Kidney (tissue), 14 donors: ENCODE measurements around the gene NT5DC3. TPM values are rescaled to one million over a fixed set of nuclear protein-coding genes. Genes with fewer than 3 reads are reported as not detected.

Experiments
- DNase-seq, 5 donors: peaks; one replicate each; pipeline ENCODE4 v3.0.0-alpha.2; 2013 to 2020
- FAIRE-seq: peaks from 2 replicates; lab custom pipeline; 2012; peaks lifted over from hg19 to GRCh38; lab: Jason Lieb, UNC
- H3K27ac ChIP-seq, 2 donors: one replicate each; pipeline ENCODE4 v1.7.0; 2013; ENCODE audit warnings: low read depth in 2 of 2, low read length in 2 of 2, inconsistent platforms in 1 of 2
- H3K27me3 ChIP-seq: one replicate; pipeline ENCODE4 v1.7.1; 2013; ENCODE audit warnings: low read length, inconsistent platforms; ENCODE audit not compliant: control insufficient read depth, insufficient read depth
- H3K36me3 ChIP-seq, 3 donors: one replicate each; pipeline versions ENCODE4 v1.7.0 to v1.7.1; 2013; ENCODE audit warnings: low read length in 3 of 3, control low read depth in 1 of 3, inconsistent platforms in 1 of 3; ENCODE audit not compliant: insufficient read depth in 3 of 3, control insufficient read depth in 2 of 3
- H3K4me1 ChIP-seq, 3 donors: one replicate each; pipeline versions ENCODE4 v1.7.0 to v1.7.1; 2013; ENCODE audit warnings: low read length in 3 of 3, inconsistent platforms in 1 of 3, low read depth in 1 of 3; ENCODE audit not compliant: control insufficient read depth in 2 of 3, insufficient read depth in 2 of 3
- H3K4me3 ChIP-seq, 3 donors: one replicate each; pipeline versions ENCODE4 v1.7.0 to v1.8.1; 2013; ENCODE audit warnings: low read length in 3 of 3, control low read depth in 1 of 3, inconsistent platforms in 1 of 3
- H3K9ac ChIP-seq, 3 donors: one replicate each; pipeline versions ENCODE4 v1.7.0 to v1.7.1; 2013; ENCODE audit warnings: low read length in 3 of 3, control low read depth in 1 of 3, inconsistent platforms in 1 of 3
- H3K9me3 ChIP-seq, 3 donors: one replicate each; pipeline versions ENCODE4 v1.7.0 to v1.7.1; 2013; ENCODE audit warnings: low read length in 3 of 3, control low read depth in 1 of 3, inconsistent platforms in 1 of 3; ENCODE audit not compliant: control insufficient read depth in 2 of 3, insufficient read depth in 1 of 3
- CTCF ChIP-seq: IDR thresholded peaks from 3 replicates; pipeline ENCODE4 v1.5.1; 2012; ENCODE audit warnings: mild to moderate bottlenecking, moderate library complexity, borderline replicate concordance; ENCODE audit not compliant: insufficient read depth; ENCODE audit errors: extremely low read depth
- intact Hi-C: fragments of 100-400 bp; cut with DNase I; formaldehyde crosslinking; loops from one replicate; pipeline ENCODE4 v1.11.1; 2022
- polyA plus RNA-seq: library from polyadenylated mRNA; stranded (reverse); fragments of 350-450 nt; fragmentation: Illumina TruSeq; extraction: RNeasy Lipid Tissue Mini Kit (QIAGEN cat#74804); gene quantifications from one replicate; pipeline ENCODE4 v1.2.3, GENCODE V29; 2014; ENCODE audit warnings: low read depth, low replicate concordance; ENCODE audit not compliant: insufficient read depth
- total RNA-seq: library from RNA; stranded (reverse); fragmentation: NEBNext Ultra II Directional; extraction: Animal tissue kit (Norgen Biotek cat#: 25700); gene quantifications from one replicate; pipeline ENCODE4 v1.2.1, GENCODE V29; 2021
- donor health status: control.
- donor health status: control.
- donor health status: control.
- donor health status: control.
- donor health status: control.
- donor health status: DM: yes; HTN: yes; CAD: no.
- donor health status: Normal renal cell carcinoma (clear cell type).

The NT5DC3 gene
- total and polyA plus RNA-seq, 2 donors from 2014 or later, result 1.1 to 7.8 TPM

DNA sequence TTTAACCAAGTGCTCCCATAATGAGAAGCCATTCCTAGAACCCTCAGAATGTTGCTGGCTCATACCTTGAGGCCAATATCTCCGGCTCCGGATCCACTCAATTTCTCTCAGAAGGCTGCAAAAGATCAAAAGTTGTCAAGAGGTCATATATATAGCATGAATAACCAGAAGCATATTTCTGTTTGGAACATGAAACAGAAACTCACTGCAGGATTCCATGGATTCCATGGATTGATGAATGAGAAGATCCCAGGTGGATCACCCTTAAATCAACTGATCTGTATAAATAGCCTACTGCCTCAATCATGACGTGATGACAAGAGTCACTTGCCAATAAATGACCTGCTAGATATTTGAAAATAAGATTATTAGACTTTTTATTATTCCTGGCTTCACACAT is 3.3 kb upstream of the NT5DC3 start:
- H3K4me3 ChIP-seq, result no peak overlapping the region
- H3K27ac ChIP-seq, result no peak overlapping the region
- no peak overlapping the region for H3K9ac ChIP-seq
- no peaks in the 10 kb centered on the region for H3K9me3 ChIP-seq
- no peak for TF ChIP-seq CTCF
- FAIRE-seq (no peak), DNase-seq (no peak)
- intact Hi-C loops, result loop anchor here (10.0 kb wide), 1 partner anchor 220 kb away; no protein-coding TSS in a partner anchor
- H3K4me1 ChIP-seq, result no peaks in the 10 kb centered on the region
- no peaks in the 10 kb centered on the region for H3K27me3 ChIP-seq
- H3K36me3 ChIP-seq, result no peaks in the 10 kb centered on the region

- peak; percentile 5 for TF ChIP-seq CTCF
- no peaks in the 10 kb centered on the region for H3K36me3 ChIP-seq
- DNase-seq (peak; percentile 79 to 93 (median 85)), FAIRE-seq (no peak)
- H3K27me3 ChIP-seq, result no peaks in the 10 kb centered on the region
- H3K4me3 ChIP-seq, result peak overlapping the region; percentile 12 to 83 (median 62)
- H3K9me3 ChIP-seq, result no peaks in the 10 kb centered on the region
- H3K4me1 ChIP-seq, result no peaks in the 10 kb centered on the region
- peak overlapping the region; percentile 90 to 93 for H3K27ac ChIP-seq
- H3K9ac ChIP-seq, result peak overlapping the region in 2 of 3 donors; percentile 10 to 88
- intact Hi-C loops, result loop anchor here (10.0 kb wide), 1 partner anchor 217 kb away; no protein-coding TSS in a partner anchor
Observed at GRCh38 chr12:103841690-103842584, 903 bp upstream of the NT5DC3 start.

GRCh38 chr12:103840462-103840875 is 565 bp downstream of the NT5DC3 start:
- Histone ChIP-seq H3K4me1 (no peaks in the 10 kb centered on the region), H3K4me3 (peak overlapping the region; percentile 40 to 78 (median 61)), H3K9ac (peak overlapping the region in 1 of 3 donors; percentile 37), H3K27ac (no peak overlapping the region), H3K36me3 (no peaks in the 10 kb centered on the region), H3K27me3 (no peaks in the 10 kb centered on the region), H3K9me3 (no peaks in the 10 kb centered on the region)
- intact Hi-C loops, result loop anchor here (10.0 kb wide), 1 partner anchor 216 kb away; no protein-coding TSS in a partner anchor
- peak in 2 of 5 donors; percentile 46 for DNase-seq
- FAIRE-seq, result no peak
- no peak for TF ChIP-seq CTCF
